ENCODE results near the gene GMIP. TPM values are rescaled to one million over a fixed set of nuclear protein-coding genes. Genes with fewer than 3 reads are reported as not detected.

Gene GMIP
- total and polyA plus RNA-seq, 2 experiments from 2014 or later, result 3.1 to 5.0 TPM

GRCh38 chr19:19635313-19635702 is 8.1 kb downstream of the GMIP start:
- Histone ChIP-seq H3F3A (ENCODE audit: insufficient read depth) (no peaks in the 10 kb centered on the region), H4K20me1 (ENCODE audit: insufficient read depth) (no peaks in the 10 kb centered on the region), H3K4me1 (ENCODE audit: insufficient read depth) (no peaks in the 10 kb centered on the region), H3K79me2 (ENCODE audit: insufficient read depth) (no peaks in the 10 kb centered on the region), H3K9ac (no peak overlapping the region), H3K9me3 (ENCODE audit: low read depth) (no peaks in the 10 kb centered on the region), H3K27me3 (replicated peaks; ENCODE audit: insufficient read depth) (no peaks in the 10 kb centered on the region), H3K27ac (no peak overlapping the region), H3K4me3 (no peak overlapping the region), H2AFZ (no peak overlapping the region), H3K4me2 (ENCODE audit: unreplicated experiment) (no peak overlapping the region), H3K36me3 (ENCODE audit: low read depth) (peaks cover 5% of the 10 kb centered on the region; the same call in 1 of the 2 replicates), H3K9me2 (ENCODE audit: insufficient read depth) (no peaks in the 10 kb centered on the region)
- TF ChIP-seq EZH2phosphoT487 (IDR thresholded peaks at IDR 0.05; ENCODE audit: insufficient read depth, low read depth) (no peak), EZH2 (IDR thresholded peaks at IDR 0.05; ENCODE audit: insufficient read depth, poor library complexity, severe bottlenecking) (no peak)
- in situ Hi-C loops (cut with MboI), result no loop called here
- no peak for DNase-seq
- WGBS, 2 experiments (ENCODE audit: low coverage in 1 of 2, low lambda C conversion rate in 2 of 2, missing lambda C conversion rate in 2 of 2), result 94 to 97% methylated on average over 14 of the region's 14 CpGs

DNA sequence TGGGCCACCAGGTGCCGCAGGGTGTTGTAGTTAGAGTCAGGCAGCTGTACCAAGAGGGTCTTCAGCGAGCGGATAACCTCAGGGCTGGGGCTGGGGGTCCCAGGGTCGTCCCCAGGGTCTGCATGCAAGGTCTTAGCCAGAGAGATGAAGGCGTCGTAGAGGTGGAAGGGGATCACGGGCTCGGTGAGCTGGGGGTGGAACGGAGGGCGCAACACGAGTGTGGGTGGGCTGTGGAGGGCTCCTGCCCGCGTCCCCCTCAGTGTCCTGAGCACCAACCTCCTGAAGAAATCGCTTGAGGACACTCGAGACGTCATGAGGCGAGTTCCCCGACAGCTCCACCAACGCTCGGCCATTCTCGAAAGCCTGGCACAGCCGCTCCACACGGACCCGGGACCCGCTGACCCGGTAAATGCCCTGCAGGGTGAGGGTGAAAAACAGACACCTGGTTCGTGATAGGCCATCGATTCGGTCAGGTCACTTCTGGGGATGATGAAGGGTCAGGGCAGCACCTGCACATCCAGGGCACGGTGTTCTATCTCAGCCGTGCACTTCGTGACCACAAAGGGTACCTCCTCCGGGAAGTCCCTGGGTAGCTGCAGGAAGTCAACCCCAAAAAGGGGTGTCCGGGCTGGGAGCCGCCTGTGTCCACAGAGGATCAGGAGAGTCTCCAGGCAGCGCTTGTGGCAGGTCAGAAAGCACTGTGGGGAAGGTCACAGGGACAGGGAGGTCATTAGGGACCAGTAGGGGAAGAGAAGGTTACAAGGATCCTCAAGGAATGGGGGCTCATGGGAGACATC is 8.7 kb downstream of the GMIP start:
- Histone ChIP-seq H3K4me1 (ENCODE audit: insufficient read depth) (no peaks in the 10 kb centered on the region), H3K9ac (no peak overlapping the region), H3K9me2 (ENCODE audit: insufficient read depth) (no peaks in the 10 kb centered on the region), H3K79me2 (ENCODE audit: insufficient read depth) (no peaks in the 10 kb centered on the region), H3K4me2 (ENCODE audit: unreplicated experiment) (no peak overlapping the region), H3K4me3 (no peak overlapping the region), H3F3A (ENCODE audit: insufficient read depth) (no peaks in the 10 kb centered on the region), H3K36me3 (ENCODE audit: low read depth) (peaks cover 5% of the 10 kb centered on the region; the same call in 1 of the 2 replicates), H3K9me3 (ENCODE audit: low read depth) (no peaks in the 10 kb centered on the region), H3K27me3 (replicated peaks; ENCODE audit: insufficient read depth) (no peaks in the 10 kb centered on the region), H3K27ac (no peak overlapping the region), H2AFZ (no peak overlapping the region), H4K20me1 (ENCODE audit: insufficient read depth) (no peaks in the 10 kb centered on the region)
- no peak for TF ChIP-seq EZH2 (IDR thresholded peaks at IDR 0.05; ENCODE audit: insufficient read depth, poor library complexity, severe bottlenecking)
- no peak for TF ChIP-seq EZH2phosphoT487 (IDR thresholded peaks at IDR 0.05; ENCODE audit: insufficient read depth, low read depth)
- no peak for DNase-seq
- 97 to 98% methylated on average over 31 to 36 of the region's 36 CpGs for WGBS, 2 experiments (ENCODE audit: low coverage in 1 of 2, low lambda C conversion rate in 2 of 2, missing lambda C conversion rate in 2 of 2)
- in situ Hi-C loops (cut with MboI), result no loop called here

DNA sequence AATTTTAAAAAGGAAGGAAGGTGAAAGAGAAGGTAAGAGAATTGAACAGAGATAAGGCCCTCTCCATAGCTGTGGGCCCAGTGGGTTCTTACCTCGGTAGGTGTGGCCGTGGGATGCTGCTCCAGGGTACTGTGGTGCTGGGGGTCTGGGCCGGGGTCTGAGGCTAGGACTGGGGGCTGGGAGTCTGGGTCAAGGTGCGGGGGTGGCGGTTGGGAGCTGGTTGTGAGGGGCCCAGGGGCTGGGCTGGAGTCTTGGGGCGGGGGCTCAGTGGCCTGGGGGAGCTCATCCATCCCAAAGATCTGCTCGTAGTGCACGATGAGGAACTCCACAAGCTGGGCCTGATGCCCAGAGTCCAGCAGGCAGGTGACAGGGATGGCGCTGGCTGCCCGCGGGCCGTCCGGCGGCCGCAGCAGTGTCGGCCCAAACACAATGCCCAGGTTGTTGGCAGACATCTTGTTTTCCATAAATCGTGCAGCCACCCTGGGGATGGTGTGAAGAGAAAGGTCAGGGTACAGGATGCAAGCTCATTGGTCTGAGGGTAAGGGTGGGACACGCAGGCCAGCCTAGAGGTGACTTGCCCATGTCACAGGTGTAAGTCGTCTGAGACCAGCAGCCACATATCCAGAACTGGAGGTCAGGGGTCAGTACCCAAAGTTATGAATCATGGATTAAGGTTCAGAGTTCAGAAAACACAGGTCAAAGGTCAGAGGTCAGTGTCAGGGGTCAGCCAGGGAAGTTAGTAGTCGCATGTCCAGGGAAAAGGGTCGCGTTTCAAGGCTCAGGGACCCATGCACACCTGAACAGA is 9.5 kb downstream of the GMIP start:
- no peak overlapping the region for H3K4me2 ChIP-seq (ENCODE audit: unreplicated experiment)
- DNase-seq, result no peak
- no peaks in the 10 kb centered on the region for H3K79me2 ChIP-seq (ENCODE audit: insufficient read depth)
- no peaks in the 10 kb centered on the region for H3K9me2 ChIP-seq (ENCODE audit: insufficient read depth)
- H3K36me3 ChIP-seq (ENCODE audit: low read depth), result peaks cover 5% of the 10 kb centered on the region; the same call in 1 of the 2 replicates
- TF ChIP-seq EZH2 (IDR thresholded peaks at IDR 0.05; ENCODE audit: insufficient read depth, poor library complexity, severe bottlenecking) (no peak), EZH2phosphoT487 (IDR thresholded peaks at IDR 0.05; ENCODE audit: insufficient read depth, low read depth) (no peak)
- H3K9ac ChIP-seq, result no peak overlapping the region
- H4K20me1 ChIP-seq (ENCODE audit: insufficient read depth), result no peaks in the 10 kb centered on the region
- no peak overlapping the region for H3K27ac ChIP-seq
- no peaks in the 10 kb centered on the region for H3K4me1 ChIP-seq (ENCODE audit: insufficient read depth)
- H3K9me3 ChIP-seq (ENCODE audit: low read depth), result no peaks in the 10 kb centered on the region
- in situ Hi-C loops (cut with MboI), result no loop called here
- H2AFZ ChIP-seq, result no peak overlapping the region
- no peak overlapping the region for H3K4me3 ChIP-seq
- no peaks in the 10 kb centered on the region for H3K27me3 ChIP-seq (replicated peaks; ENCODE audit: insufficient read depth)
- H3F3A ChIP-seq (ENCODE audit: insufficient read depth), result no peaks in the 10 kb centered on the region
- 93% methylated on average over 18 to 22 of the region's 22 CpGs for WGBS, 2 experiments (ENCODE audit: low coverage in 1 of 2, low lambda C conversion rate in 2 of 2, missing lambda C conversion rate in 2 of 2)

GRCh38 chr19:19632661-19633060 is 10.8 kb downstream of the GMIP start:
- in situ Hi-C loops (cut with MboI), result no loop called here
- no peak for TF ChIP-seq EZH2 (IDR thresholded peaks at IDR 0.05; ENCODE audit: insufficient read depth, poor library complexity, severe bottlenecking)
- no peak for TF ChIP-seq EZH2phosphoT487 (IDR thresholded peaks at IDR 0.05; ENCODE audit: insufficient read depth, low read depth)
- Histone ChIP-seq H3K4me2 (ENCODE audit: unreplicated experiment) (no peak overlapping the region), H3K79me2 (ENCODE audit: insufficient read depth) (no peaks in the 10 kb centered on the region), H3K9ac (no peak overlapping the region), H3K9me2 (ENCODE audit: insufficient read depth) (no peaks in the 10 kb centered on the region), H3K4me1 (ENCODE audit: insufficient read depth) (no peaks in the 10 kb centered on the region), H2AFZ (no peak overlapping the region), H3K4me3 (no peak overlapping the region), H4K20me1 (ENCODE audit: insufficient read depth) (no peaks in the 10 kb centered on the region), H3K36me3 (ENCODE audit: low read depth) (peaks cover 5% of the 10 kb centered on the region; the same call in 1 of the 2 replicates), H3K27ac (no peak overlapping the region), H3K27me3 (replicated peaks; ENCODE audit: insufficient read depth) (no peaks in the 10 kb centered on the region), H3F3A (ENCODE audit: insufficient read depth) (no peaks in the 10 kb centered on the region), H3K9me3 (ENCODE audit: low read depth) (no peaks in the 10 kb centered on the region)
- no peak for DNase-seq
- WGBS, 2 experiments (ENCODE audit: low coverage in 1 of 2, low lambda C conversion rate in 2 of 2, missing lambda C conversion rate in 2 of 2), result 90 to 93% methylated on average over 5 of the region's 5 CpGs
